Gastrocnemius medialis (tissue), 4 donors: ENCODE data around the gene PRM1. TPM values are rescaled to one million over a fixed set of nuclear protein-coding genes. Genes with fewer than 3 reads are reported as not detected.
A peak's percentile ranks its signal among the peaks of the same experiment; 100 is the strongest.

Experiments
- ATAC-seq, 2 donors: fragments of 150-250 bp; one replicate each; pipeline ENCODE4 v1.9.1; 2016
- DNase-seq, 2 donors: peaks; one replicate each; pipeline ENCODE4 v3.0.0-alpha.2; 2019
- H3K27ac ChIP-seq, 4 donors: fragments of 200-600 bp; sonication (generic); 1 replicate in 1 of 4; 2 replicates in 3 of 4; pipeline ENCODE4 v1.5.1; 2016 to 2018; ENCODE audit warnings: mild to moderate bottlenecking in 2 of 4, moderate library complexity in 1 of 4
- H3K27me3 ChIP-seq, 3 donors: fragments of 200-600 bp; sonication (generic) in 2 of 3; 1 replicate in 1 of 3; 2 replicates in 2 of 3; pipeline versions ENCODE4 v1.5.1 to v1.6.0; 2016 to 2019; ENCODE audit warnings: mild to moderate bottlenecking in 1 of 3, moderate library complexity in 1 of 3
- H3K36me3 ChIP-seq, 2 donors: fragments of 200-600 bp; sonication (generic) in 1 of 2; one replicate each; pipeline ENCODE4 v1.5.1; 2017 to 2018
- H3K4me1 ChIP-seq, 2 donors: fragments of 200-600 bp; sonication (generic) in 1 of 2; one replicate each; pipeline ENCODE4 v1.5.1; 2016 to 2017; ENCODE audit warnings: mild to moderate bottlenecking in 2 of 2
- H3K4me3 ChIP-seq, 4 donors: fragments of 200-600 bp; sonication (generic) in 3 of 4; 1 replicate in 1 of 4; 2 replicates in 3 of 4; pipeline ENCODE4 v1.5.1; 2016 to 2019; ENCODE audit warnings: mild to moderate bottlenecking in 2 of 4
- H3K9me3 ChIP-seq, 3 donors: fragments of 200-600 bp; sonication (generic) in 2 of 3; 1 replicate in 1 of 3; 2 replicates in 2 of 3; pipeline ENCODE4 v1.5.1; 2016 to 2019
- CTCF ChIP-seq, 5 experiments: fragments of 450-650 bp in 3 of 5; fragments of 200-600 bp in 2 of 5; sonication (generic) in 2 of 5; IDR thresholded peaks in 4 of 5; conservative IDR thresholded peaks in 1 of 5; 1 replicate in 4 of 5; 2 replicates in 1 of 5; pipeline ENCODE4 v1.5.1; 2016 to 2019; ENCODE audit warnings: antibody characterized with exemption in 5 of 5, mild to moderate bottlenecking in 3 of 5, moderate library complexity in 3 of 5
- POLR2A ChIP-seq, 2 donors: fragments of 450-650 bp; IDR thresholded peaks; one replicate each; pipeline ENCODE4 v1.6.1; 2017; ENCODE audit warnings: antibody characterized with exemption in 2 of 2, mild to moderate bottlenecking in 2 of 2, moderate library complexity in 2 of 2
- in situ Hi-C, 4 donors: fragments of 200-750 bp; cut with MboI; loops; one replicate each; pipeline versions ENCODE4 v1.15.0 to v1.8.0; 2017; ENCODE audit warnings: low sequenced_read_pairs in 4 of 4
- intact Hi-C: fragments of 100-400 bp; cut with DNase I; formaldehyde crosslinking; loops from one replicate; pipeline ENCODE4 v1.15.1; 2023; ENCODE audit warnings: low total_unique reads
- total RNA-seq, 4 donors: library from RNA; depleted of rRNA; stranded (reverse); fragments of >200 nt; gene quantifications; one replicate each; pipeline versions ENCODE4 v1.1.0 to v1.2.3, GENCODE V29; 2016

PRM1 gene
- total RNA-seq, 4 donors from 2014 or later: not detected

GRCh38 chr16:11257131-11257938 is 23.8 kb downstream of the PRM1 start:
- peak overlapping the region; percentile 70 to 94 (median 84) for H3K4me3 ChIP-seq
- TF ChIP-seq POLR2A (IDR thresholded peaks at IDR 0.05) (no peak), CTCF (IDR thresholded peaks at IDR 0.05 in 4 of 5, conservative IDR thresholded peaks at IDR 0.05 in 1 of 5) (peak; percentile 49 to 84 (median 76))
- intact Hi-C loops: loop anchor here (1.0 to 10.0 kb wide), 5 partner anchors 87 to 513 kb away; partner anchors contain the start of genes NUBP1 and RMI2
- H3K27me3 ChIP-seq: no peaks in the 10 kb centered on the region
- DNase-seq (peak; percentile 69 to 81), ATAC-seq (peak; percentile 68 to 71)
- H3K27ac ChIP-seq: peak overlapping the region; percentile 94 to 99 (median 96)
- no peaks in the 10 kb centered on the region for H3K9me3 ChIP-seq
- H3K4me1 ChIP-seq: peaks cover 15 to 16% of the 10 kb centered on the region in 2 donors
- in situ Hi-C loops: no loop called here
- no peaks in the 10 kb centered on the region for H3K36me3 ChIP-seq

GRCh38 chr16:11256661-11257130 is 24.4 kb downstream of the PRM1 start:
- Histone ChIP-seq H3K4me3 (peak overlapping the region; percentile 70 to 94 (median 84)), H3K27ac (peak overlapping the region; percentile 94 to 99 (median 96)), H3K4me1 (peaks cover 15 to 16% of the 10 kb centered on the region in 2 donors), H3K36me3 (no peaks in the 10 kb centered on the region), H3K27me3 (no peaks in the 10 kb centered on the region), H3K9me3 (no peaks in the 10 kb centered on the region)
- no peak for TF ChIP-seq POLR2A (IDR thresholded peaks at IDR 0.05)
- no peak for TF ChIP-seq CTCF (IDR thresholded peaks at IDR 0.05 in 4 of 5, conservative IDR thresholded peaks at IDR 0.05 in 1 of 5)
- ATAC-seq (peak; percentile 19 to 31), DNase-seq (peak; percentile 35 to 42)
- intact Hi-C loops (loop anchor here (1.0 to 10.0 kb wide), 5 partner anchors 88 to 512 kb away; partner anchors contain the start of genes NUBP1 and RMI2), in situ Hi-C loops (no loop called here)

GRCh38 chr16:11255737-11256660 is 25.1 kb downstream of the PRM1 start, which contains the start of gene SOCS1:
TSS of gene SOCS1 (minus strand) at chr16:11256204. CDS start at chr16:11255478, 726 bp downstream.
- TF ChIP-seq CTCF (IDR thresholded peaks at IDR 0.05 in 4 of 5, conservative IDR thresholded peaks at IDR 0.05 in 1 of 5): peak; percentile 68 to 99 (median 99)
- TF ChIP-seq POLR2A (IDR thresholded peaks at IDR 0.05): peak; percentile 98 to 100
- in situ Hi-C loops (no loop called here), intact Hi-C loops (loop anchor here (2.0 to 10.0 kb wide), 5 partner anchors 31 to 511 kb away; partner anchors contain the start of genes NUBP1 and RMI2)
- peaks cover 15 to 16% of the 10 kb centered on the region in 2 donors for H3K4me1 ChIP-seq
- no peaks in the 10 kb centered on the region for H3K9me3 ChIP-seq
- ATAC-seq (peak; percentile 80), DNase-seq (peak; percentile 72 to 75)
- H3K27me3 ChIP-seq: no peaks in the 10 kb centered on the region
- H3K36me3 ChIP-seq: no peaks in the 10 kb centered on the region
- H3K27ac ChIP-seq: peak within 1 kb of the TSS; percentile 94 to 99 (median 96)
- peak within 1 kb of the TSS; percentile 70 to 94 (median 84) for H3K4me3 ChIP-seq
